ENCODE data around the gene GMEB1. TPM values are rescaled to one million over a fixed set of nuclear protein-coding genes. Genes with fewer than 3 reads are reported as not detected.

The GMEB1 gene
- polyA plus RNA-seq, 2 of the 4 experiments (the other 2 are of a cell fraction) = 5.2 to 7.1 TPM

- CTCF ChIA-PET = interaction anchor here (1.4 to 1.9 kb wide), 2 partner anchors 73 to 214 kb away, joined by 4 to 5 read pairs; partner anchors contain the start of gene YTHDF2
- 65% methylated on average over 7 of the region's 7 CpGs for WGBS (ENCODE audit: missing lambda C conversion rate)
- H3K4me3 ChIP-seq = no peak overlapping the region
Measured at GRCh38 chr1:28663871-28664470, 4.6 kb upstream of the GMEB1 start.

GRCh38 chr1:28666806-28667205 lies 1.8 kb upstream of the GMEB1 start:
- Histone ChIP-seq H3K4me3 (no peak overlapping the region), H3K4me1 (peaks cover 4% of the 10 kb centered on the region; the same call in 1 of the 3 replicates), H3K9me3 (no peaks in the 10 kb centered on the region), H3K4me2 (no peak overlapping the region), H3K27ac (no peak overlapping the region)
- TF ChIP-seq HOXB13 (CRISPR knock-in tag; IDR thresholded peaks at IDR 0.05; ENCODE audit: low read depth) (no peak), RNF2 (IDR thresholded peaks at IDR 0.05; ENCODE audit: borderline replicate concordance, low read depth) (no peak), KDM1A (IDR thresholded peaks at IDR 0.05; ENCODE audit: low read depth) (no peak), FOXS1 (CRISPR knock-in tag; IDR thresholded peaks at IDR 0.05) (no peak), FOSB (CRISPR knock-in tag; IDR thresholded peaks at IDR 0.05) (no peak), RFX5 (IDR thresholded peaks at IDR 0.05) (no peak), GATA3 (IDR thresholded peaks at IDR 0.05; ENCODE audit: borderline replicate concordance) (no peak), EHF (CRISPR knock-in tag; IDR thresholded peaks at IDR 0.05) (no peak), SREBF2 (IDR thresholded peaks at IDR 0.05) (no peak), RAD21 (conservative IDR thresholded peaks at IDR 0.05 in 1 of 2, IDR thresholded peaks at IDR 0.05 in 1 of 2) (no peak), MAX (IDR thresholded peaks at IDR 0.05) (no peak), RCOR1 (IDR thresholded peaks at IDR 0.05; ENCODE audit: low read depth, low read length) (no peak), HEYL (CRISPR knock-in tag; IDR thresholded peaks at IDR 0.05) (no peak), HOXA7 (CRISPR knock-in tag; IDR thresholded peaks at IDR 0.05) (no peak), TP53 (CRISPR knock-in tag; IDR thresholded peaks at IDR 0.05) (no peak), CBX2 (IDR thresholded peaks at IDR 0.05; ENCODE audit: borderline replicate concordance, low read depth) (no peak), MYC (IDR thresholded peaks at IDR 0.05; ENCODE audit: borderline replicate concordance, low read length) (no peak), HMGXB4 (CRISPR knock-in tag; IDR thresholded peaks at IDR 0.05; ENCODE audit: borderline replicate concordance) (no peak), ESRRA (IDR thresholded peaks at IDR 0.05; ENCODE audit: borderline replicate concordance, low read length) (no peak), ZNF302 (CRISPR knock-in tag; IDR thresholded peaks at IDR 0.05) (no peak)
- POLR2A ChIA-PET = interaction anchor here (0.7 kb wide), 1 partner anchor 34 kb away, joined by 3 read pairs; no protein-coding TSS in a partner anchor
- DNase-seq (ENCODE audit: low read depth in 1 of 2, low spot score in 1 of 2) (no peak), ATAC-seq (no peak), FAIRE-seq (no peak)
- WGBS (ENCODE audit: missing lambda C conversion rate) = 95% methylated on average over 12 of the region's 12 CpGs
- CTCF ChIA-PET = no interaction called here

More at GRCh38 chr1:28663871-28664470, 4.6 kb upstream of the GMEB1 start:
- no peak for ATAC-seq
- H3K27ac ChIP-seq = no peak overlapping the region
- DNase-seq (ENCODE audit: low read depth in 1 of 2, low spot score in 1 of 2) = no peak
- H3K9me3 ChIP-seq = no peaks in the 10 kb centered on the region
- TF ChIP-seq CTCF (IDR thresholded peaks at IDR 0.05) (no peak), JUNB (IDR thresholded peaks at IDR 0.05) (no peak)
- no peak overlapping the region for H3K4me2 ChIP-seq
- POLR2A ChIA-PET = interaction anchor here (1.2 kb wide), 1 partner anchor 15 kb away, joined by 5 read pairs; the partner anchor contains the start of gene RNU11
- no peak for FAIRE-seq
- H3K4me1 ChIP-seq = peaks cover 4% of the 10 kb centered on the region; the same call in 1 of the 3 replicates

All from A549 (cell line).